Endothelial cell of umbilical vein (primary cell): Measurements from ENCODE around the gene KCNK10. TPM values are rescaled to one million over a fixed set of nuclear protein-coding genes. Genes with fewer than 3 reads are reported as not detected.

Experiments
- BruUV-seq: library from RNA; stranded (reverse); fragments of 400-500 nt; replicated peaks from 2 replicates; lab custom pipeline; 2021; lab: Mats Ljungman, UMichigan
- CTCF ChIA-PET: fragments of 300-600, 350-600 bp; sonication (Branson Sonifier 250); formaldehyde crosslinking; loops from one replicate; lab custom pipeline; 2021; ENCODE audit warnings: antibody characterized with exemption, inconsistent platforms; lab: Charles Lee
- POLR2A ChIA-PET: fragments of 300-600, 350-600 bp; sonication (Branson Sonifier 250); formaldehyde crosslinking; loops from one replicate; lab custom pipeline; 2021; ENCODE audit warnings: antibody characterized with exemption, inconsistent platforms; lab: Charles Lee
- DNase-seq: peaks from one replicate; pipeline ENCODE4 v3.0.0-alpha.2; 2011; ENCODE audit warnings: low read depth, low spot score
- FAIRE-seq: peaks from 2 replicates; lab custom pipeline; 2011; peaks lifted over from hg19 to GRCh38; lab: Jason Lieb, UNC
- H2AFZ ChIP-seq: 2 replicates; pipeline ENCODE4 v1.6.0; 2012; ENCODE audit warnings: low read depth, low read length, control low read depth, inconsistent platforms
- H3K27ac ChIP-seq: 2 replicates; pipeline ENCODE4 v1.5.1; 2011; ENCODE audit warnings: low read depth, mild to moderate bottlenecking, control low read depth, low read length, moderate library complexity; ENCODE audit not compliant: insufficient read depth
- H3K27me3 ChIP-seq, 2 experiments: 2 replicates each; pipeline versions ENCODE4 v1.6.0 to v1.6.1; 2011; ENCODE audit warnings: low read length in 2 of 2, mixed read lengths in 1 of 2; ENCODE audit not compliant: control insufficient read depth in 2 of 2, insufficient read depth in 2 of 2
- H3K36me3 ChIP-seq, 2 experiments: 2 replicates in 1 of 2; 3 replicates in 1 of 2; pipeline ENCODE4 v1.5.1; 2011; ENCODE audit warnings: low read length in 2 of 2, mild to moderate bottlenecking in 1 of 2, moderate library complexity in 1 of 2; ENCODE audit not compliant: control insufficient read depth in 2 of 2, insufficient read depth in 2 of 2; ENCODE audit errors: extremely low read depth in 1 of 2
- H3K4me1 ChIP-seq: 3 replicates; pipeline ENCODE4 v1.5.1; 2011; ENCODE audit warnings: mild to moderate bottlenecking, low read length; ENCODE audit not compliant: control insufficient read depth, insufficient read depth; ENCODE audit errors: extremely low read depth
- H3K4me2 ChIP-seq: 2 replicates; pipeline ENCODE4 v1.6.1; 2011; ENCODE audit warnings: low read length, control low read depth, mixed read lengths; ENCODE audit not compliant: insufficient read depth
- H3K4me3 ChIP-seq, 3 experiments: fragments of 200-600 bp in 1 of 3; sonication (generic), shearing (Covaris generic) in 1 of 3; replicated peaks in 1 of 3; 2 replicates each; pipeline ENCODE4 v1.5.1; 2011 to 2016; ENCODE audit warnings: control low read depth in 3 of 3, low read length in 3 of 3, mild to moderate bottlenecking in 2 of 3, inconsistent platforms in 1 of 3, low read depth in 1 of 3, moderate library complexity in 1 of 3; ENCODE audit not compliant: insufficient read depth in 1 of 3
- H3K79me2 ChIP-seq: 2 replicates; pipeline ENCODE4 v1.6.0; 2012; ENCODE audit warnings: low read length, inconsistent platforms; ENCODE audit not compliant: control insufficient read depth, insufficient read depth
- H3K9ac ChIP-seq: replicated peaks from 2 replicates; pipeline ENCODE3; 2011; ENCODE audit warnings: low read length, control low read depth; ENCODE audit not compliant: insufficient read depth; ENCODE audit errors: extremely low read depth
- H3K9me1 ChIP-seq: replicated peaks from 3 replicates; pipeline ENCODE4 v1.6.0; 2011; ENCODE audit warnings: mild to moderate bottlenecking, low read length; ENCODE audit not compliant: control insufficient read depth, insufficient read depth; ENCODE audit errors: extremely low read depth
- H3K9me3 ChIP-seq: replicated peaks from 2 replicates; pipeline ENCODE4 v1.5.1; 2012; ENCODE audit warnings: low read length, inconsistent platforms; ENCODE audit not compliant: control insufficient read depth, insufficient read depth
- H4K20me1 ChIP-seq: replicated peaks from 2 replicates; pipeline ENCODE3; 2011; ENCODE audit warnings: mild to moderate bottlenecking, low read length; ENCODE audit not compliant: control insufficient read depth, insufficient read depth; ENCODE audit errors: extremely low read depth
- CTCF ChIP-seq, 2 donors: IDR thresholded peaks; 1 replicate in 1 of 2; 2 replicates in 1 of 2; pipeline ENCODE4 v1.5.1; 2011; ENCODE audit warnings: low read length in 2 of 2, mild to moderate bottlenecking in 2 of 2, moderate library complexity in 2 of 2, control low read depth in 1 of 2, inconsistent platforms in 1 of 2, low read depth in 1 of 2; ENCODE audit not compliant: insufficient read depth in 1 of 2; ENCODE audit errors: extremely low read depth in 1 of 2
- EZH2 ChIP-seq: IDR thresholded peaks from 2 replicates; pipeline ENCODE4 v1.6.1; 2012; ENCODE audit warnings: borderline replicate concordance, low read depth, mild to moderate bottlenecking, moderate library complexity, low read length, inconsistent platforms; ENCODE audit not compliant: severe bottlenecking
- FOS ChIP-seq: IDR thresholded peaks from 2 replicates; pipeline ENCODE4 v1.6.1; 2011; ENCODE audit warnings: mild to moderate bottlenecking, low read length, moderate library complexity, borderline replicate concordance; ENCODE audit not compliant: insufficient read depth
- GATA2 ChIP-seq: IDR thresholded peaks from 2 replicates; pipeline ENCODE4 v1.7.0; 2011; ENCODE audit warnings: low read depth, mild to moderate bottlenecking, moderate library complexity, mixed read lengths, low read length; ENCODE audit not compliant: insufficient read length, insufficient read depth
- JUN ChIP-seq: IDR thresholded peaks from 2 replicates; pipeline ENCODE4 v1.6.1; 2011; ENCODE audit warnings: borderline replicate concordance, low read depth; ENCODE audit not compliant: insufficient read length, insufficient read depth
- MAX ChIP-seq: IDR thresholded peaks from 2 replicates; pipeline ENCODE4 v1.6.1; 2011; ENCODE audit not compliant: insufficient read depth, insufficient read length
- MYC ChIP-seq: IDR thresholded peaks from one replicate; pipeline ENCODE4 v1.6.1; 2011; ENCODE audit warnings: mild to moderate bottlenecking, low read depth, low read length
- POLR2A ChIP-seq: IDR thresholded peaks from 2 replicates; pipeline ENCODE4 v1.6.1; 2012; ENCODE audit warnings: low read depth, mild to moderate bottlenecking, control low read depth, low read length
- POLR2AphosphoS5 ChIP-seq: IDR thresholded peaks from 2 replicates; pipeline ENCODE4 v1.6.1; 2012; ENCODE audit warnings: low read depth, mild to moderate bottlenecking, control low read depth, low read length, moderate library complexity; ENCODE audit not compliant: insufficient read depth
- dilution Hi-C: fragments of 300-500 bp; cut with MboI; formaldehyde crosslinking; loops from one replicate; pipeline ENCODE4 v1.15.0; 2019; ENCODE audit warnings: low sequenced_read_pairs; ENCODE audit not compliant: extremely low pct_ligation_motif_present
- intact Hi-C: fragments of 100-400 bp; cut with micrococcal nuclease; formaldehyde crosslinking; loops from one replicate; pipeline ENCODE4 v1.10.0; 2022
- polyA plus RNA-seq, 4 experiments: library from polyadenylated mRNA; depleted of rRNA in 3 of 4; stranded (reverse) in 3 of 4; unstranded in 1 of 4; fragments of >200 nt; gene quantifications; 2 replicates each; pipeline versions ENCODE4 v1.2.1 to v1.2.3, GENCODE V29; 2011 to 2012; ENCODE audit warnings: missing spikeins in 1 of 4
- total RNA-seq: library from RNA; stranded (reverse); gene quantifications from 2 replicates; pipeline ENCODE4 v1.2.3, GENCODE V29; 2021

The KCNK10 gene
- total and polyA plus RNA-seq, 2 donors (not counting 3 experiments of a cell fraction or from before 2014, with no cell fraction given), result not detected

- dilution Hi-C loops, result no loop called here
- Histone ChIP-seq H3K9me3 (no peaks in the 10 kb centered on the region), H3K9me1 (no peaks in the 10 kb centered on the region), H3K4me1 (no peaks in the 10 kb centered on the region), H3K36me3 (no peaks in the 10 kb centered on the region), H3K27me3 (no peaks in the 10 kb centered on the region), H4K20me1 (no peaks in the 10 kb centered on the region), H3K27ac (no peak overlapping the region), H3K9ac (no peak overlapping the region), H3K4me2 (no peak overlapping the region), H2AFZ (no peak overlapping the region), H3K79me2 (no peaks in the 10 kb centered on the region), H3K4me3 (no peak overlapping the region)
- TF ChIP-seq JUN, result no peak
- no peak for TF ChIP-seq CTCF (IDR thresholded peaks at IDR 0.05; ENCODE audit: extremely low read depth in 1 of 2, insufficient read depth in 1 of 2, low read depth in 1 of 2, low read length in 2 of 2)
- TF ChIP-seq MAX, result no peak
- no peak for TF ChIP-seq EZH2
- no peak for TF ChIP-seq FOS
- no peak for TF ChIP-seq POLR2A
- TF ChIP-seq GATA2, result no peak
- TF ChIP-seq POLR2AphosphoS5, result no peak
- no peak for TF ChIP-seq MYC
- POLR2A ChIA-PET, result no interaction called here
- CTCF ChIA-PET, result interaction anchor here (1.7 kb wide), 1 partner anchor 9 kb away, joined by 8 read pairs; no protein-coding TSS in a partner anchor
- DNase-seq (no peak), FAIRE-seq (no peak)
- BruUV-seq, result no TSS peak
- intact Hi-C loops, result no loop called here
Measured at GRCh38 chr14:88198446-88198845, 124.6 kb downstream of the KCNK10 start.
